HS-27A (cell line): ENCODE results near the gene UBE2E2.
"Not testable (repeated sequence)": the region's sequence is repeated elsewhere in the genome, so short reads cannot be mapped to it uniquely, and the experiment has no call there.

Source experiments
- DNase-seq: peaks from one replicate; pipeline ENCODE4 v3.0.0-alpha.2; 2012; ENCODE audit warnings: low read depth, missing footprints

The UBE2E2 gene

DNA sequence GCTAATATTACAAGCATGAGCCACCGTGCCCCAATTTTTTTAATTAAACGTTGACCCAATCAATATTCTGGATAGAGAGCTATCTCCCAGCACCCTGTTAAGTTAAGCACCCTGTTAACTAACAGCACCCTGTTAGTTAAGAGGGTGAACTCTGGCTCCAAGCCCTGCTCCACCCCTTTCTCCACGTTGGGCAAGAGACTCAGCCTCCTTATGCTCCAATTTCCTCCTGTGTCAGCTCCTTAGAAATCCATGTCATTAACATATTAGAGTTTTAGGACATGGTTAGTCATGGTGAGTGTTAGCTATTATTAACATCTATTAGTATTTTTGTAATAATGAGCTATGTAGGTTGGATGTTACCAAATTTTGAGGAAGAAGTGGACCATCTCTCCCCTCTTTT is 385.4 kb downstream of the UBE2E2 start:
- DNase-seq, result no peak

DNA sequence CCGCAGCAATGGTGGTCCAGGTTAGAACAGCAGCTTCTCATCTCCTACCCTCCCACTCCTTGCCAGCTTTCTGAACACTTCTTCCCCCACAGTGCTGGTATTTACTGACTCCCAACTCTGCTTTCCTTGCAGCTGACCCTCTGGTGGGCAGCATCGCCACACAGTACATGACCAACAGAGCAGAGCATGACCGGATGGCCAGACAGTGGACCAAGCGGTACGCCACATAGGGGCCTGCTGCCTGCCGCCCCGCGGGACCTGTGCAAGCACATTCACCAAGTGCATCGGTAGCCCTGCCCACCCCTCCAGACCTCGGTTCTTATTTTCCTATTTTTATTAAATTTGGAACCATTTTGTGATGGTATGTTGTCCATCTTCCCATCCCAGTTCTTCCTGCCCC is 386.5 kb downstream of the UBE2E2 start:
- no peak for DNase-seq

DNA sequence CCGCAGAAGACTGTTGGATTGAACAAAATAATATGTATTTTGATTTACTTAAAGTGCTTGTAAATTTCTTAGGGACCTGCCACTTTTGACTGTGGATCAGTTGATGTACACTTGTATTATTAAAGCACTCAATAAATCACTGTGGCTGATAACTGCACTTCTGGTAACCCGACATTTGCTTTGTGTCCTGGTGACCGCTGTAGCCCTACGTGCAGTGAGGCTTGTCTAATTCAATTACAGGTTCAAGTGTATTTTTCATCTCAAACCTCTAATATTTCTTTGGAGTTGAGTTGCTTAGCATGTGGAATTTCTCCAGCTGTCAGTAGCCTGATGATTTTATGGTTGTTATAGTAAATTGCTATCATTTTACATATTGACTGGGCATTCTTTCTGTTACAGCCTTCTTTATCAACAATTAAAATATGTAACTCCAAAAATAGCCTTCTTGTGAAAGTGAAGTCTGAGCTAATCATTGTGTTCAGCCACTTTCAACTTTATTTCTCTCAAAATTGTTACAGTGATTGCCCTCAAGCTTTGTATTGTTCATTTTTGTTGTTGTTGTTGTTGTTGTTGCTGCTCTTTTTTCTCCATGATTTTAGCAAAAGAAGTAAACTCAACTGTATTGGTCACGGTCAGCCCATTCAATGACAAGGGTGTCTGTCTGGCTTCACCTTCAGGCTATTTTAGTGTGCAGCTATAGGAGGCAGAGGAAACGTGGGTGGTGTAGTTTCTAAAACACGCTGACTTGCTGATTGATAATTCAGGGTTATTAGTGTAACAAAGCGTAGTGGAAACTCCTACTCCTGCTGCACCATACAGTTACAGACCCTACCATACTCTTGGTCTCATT is 387.5 kb downstream of the UBE2E2 start:
- DNase-seq, result no peak

GRCh38 chr3:23591374-23591773 is 388.2 kb downstream of the UBE2E2 start:
- no peak for DNase-seq

GRCh38 chr3:23592961-23593931 is 390.1 kb downstream of the UBE2E2 start:
- no peak for DNase-seq

- DNase-seq, result no peak
Measured at GRCh38 chr3:23594066-23594465, 390.9 kb downstream of the UBE2E2 start.

- DNase-seq, result no peak
Measured at GRCh38 chr3:23594894-23595670, 392.0 kb downstream of the UBE2E2 start.

GRCh38 chr3:23595851-23596250 is 392.7 kb downstream of the UBE2E2 start:
- DNase-seq, result no peak

- DNase-seq, result peak; percentile 92
Measured at GRCh38 chr3:23600167-23600871, 397.2 kb downstream of the UBE2E2 start.

GRCh38 chr3:23601091-23601822 is 398.1 kb downstream of the UBE2E2 start:
- DNase-seq, result no peak

- no peak for DNase-seq
Measured at GRCh38 chr3:23602971-23603370, 399.8 kb downstream of the UBE2E2 start.

GRCh38 chr3:23607184-23607847 is 404.2 kb downstream of the UBE2E2 start:
- DNase-seq, result no peak

GRCh38 chr3:23608650-23609049 is 405.5 kb downstream of the UBE2E2 start:
- DNase-seq, result no peak

GRCh38 chr3:23611737-23612295 is 408.7 kb downstream of the UBE2E2 start:
- peak; percentile 55 for DNase-seq

DNA sequence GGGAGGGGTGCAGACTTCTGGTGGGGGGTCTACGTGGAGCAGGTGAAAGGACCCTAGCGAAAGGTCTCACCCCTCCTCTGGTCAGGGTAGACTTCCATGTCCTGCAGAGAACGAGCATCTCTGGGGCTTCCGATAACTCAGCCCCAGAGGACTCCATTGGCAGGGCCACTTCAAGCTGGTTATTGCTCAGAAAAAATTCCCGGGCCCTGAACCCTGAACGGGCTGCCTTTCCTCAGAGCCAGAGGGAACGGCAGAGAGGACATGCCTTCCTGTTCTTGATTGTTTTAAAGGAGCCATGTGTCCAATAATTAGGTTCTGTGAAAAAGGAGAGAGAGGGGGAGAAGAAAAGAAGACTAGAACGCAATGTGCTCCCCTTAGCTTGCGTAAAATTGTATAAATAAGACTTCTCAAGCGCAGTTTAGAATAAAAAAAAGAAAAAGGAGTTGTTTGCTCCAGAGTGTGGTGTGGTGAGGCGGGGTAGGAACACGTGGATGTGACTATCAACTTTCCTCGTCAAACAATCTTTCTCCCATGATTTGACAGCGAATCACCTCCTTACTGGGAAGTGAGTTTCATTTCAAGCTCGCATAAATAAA is 409.3 kb downstream of the UBE2E2 start:
- peak; percentile 59 for DNase-seq

DNA sequence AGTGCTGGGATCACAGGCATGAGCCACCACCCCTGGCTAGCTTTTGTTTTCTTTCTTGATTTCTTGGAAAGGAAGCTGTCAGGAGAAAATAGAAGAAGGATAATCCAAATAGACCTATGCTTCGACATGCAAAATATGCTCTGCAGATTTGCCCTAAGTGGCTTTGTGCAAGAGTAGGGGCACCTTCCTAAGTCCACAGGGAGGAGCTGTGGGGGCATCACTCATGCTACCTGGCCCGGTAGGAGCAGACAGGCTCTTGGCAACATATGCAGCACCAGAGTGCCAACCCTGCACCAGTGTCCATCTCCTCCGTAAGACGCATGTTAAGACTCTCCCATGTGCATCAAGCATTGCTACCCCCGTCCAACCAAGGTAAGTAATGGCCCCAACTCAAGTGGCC is 411.9 kb downstream of the UBE2E2 start:
- DNase-seq, result no peak

DNA sequence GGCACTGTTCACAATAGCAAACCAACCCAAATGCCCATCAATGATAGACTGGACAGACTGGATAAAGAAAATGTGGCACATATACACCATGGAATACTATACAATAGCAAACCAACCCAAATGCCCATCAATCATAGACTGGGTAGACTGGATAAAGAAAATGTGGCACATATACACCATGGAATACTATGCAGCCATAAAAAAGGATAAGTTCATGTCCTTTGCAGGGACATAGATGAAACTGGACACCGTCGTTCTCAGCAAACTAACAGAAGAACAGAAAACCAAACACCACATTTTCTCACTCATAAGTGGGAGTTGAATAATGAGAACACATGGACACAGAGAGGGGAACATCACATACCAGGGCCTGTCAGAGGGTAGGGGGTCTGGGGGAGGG is 415.3 kb downstream of the UBE2E2 start:
- DNase-seq, result not testable (repeated sequence)

- no peak for DNase-seq
Measured at GRCh38 chr3:23619705-23620637, 416.8 kb downstream of the UBE2E2 start.
